Stimulated activated CD4-positive, alpha-beta T cell treated with anti-CD3 and anti-CD28 coated beads, Interleukin-2, amount 100 ng/mL, for 24 hours (primary cell): ENCODE results near the gene NIPAL3.

ENCODE experiments used
- DNase-seq, 2 donors: peaks; one replicate each; pipeline ENCODE4 v3.0.0-alpha.2; 2020

Gene NIPAL3

GRCh38 chr1:24415334-24415909 lies at the start of gene NIPAL3:
Gene NIPAL3 (plus strand): TSS chr1:24415802. CDS start chr1:24419548, 3,746 bp downstream.
- DNase-seq = peak; percentile 97

- no peak for DNase-seq
Observed at GRCh38 chr1:24366707-24367106, 48.9 kb upstream of the NIPAL3 start.

GRCh38 chr1:24369199-24369598 lies 46.4 kb upstream of the NIPAL3 start:
- no peak for DNase-seq

- DNase-seq = no peak
Observed at GRCh38 chr1:24369801-24370200, 45.8 kb upstream of the NIPAL3 start.

GRCh38 chr1:24373044-24373443 lies 42.6 kb upstream of the NIPAL3 start:
- no peak for DNase-seq

- no peak for DNase-seq
Observed at GRCh38 chr1:24373710-24374109, 41.9 kb upstream of the NIPAL3 start.

GRCh38 chr1:24374891-24375786 lies 40.5 kb upstream of the NIPAL3 start:
- DNase-seq = no peak

- DNase-seq = no peak
Observed at GRCh38 chr1:24379733-24380315, 35.8 kb upstream of the NIPAL3 start.

- DNase-seq = no peak
Observed at GRCh38 chr1:24380508-24380907, 35.1 kb upstream of the NIPAL3 start.

GRCh38 chr1:24381256-24381655 lies 34.3 kb upstream of the NIPAL3 start:
- no peak for DNase-seq

GRCh38 chr1:24382165-24382577 lies 33.4 kb upstream of the NIPAL3 start:
- no peak for DNase-seq

- no peak for DNase-seq
Observed at GRCh38 chr1:24383381-24383940, 32.1 kb upstream of the NIPAL3 start.

- peak; percentile 37 to 46 for DNase-seq
Observed at GRCh38 chr1:24384251-24385090, 31.1 kb upstream of the NIPAL3 start.

- DNase-seq = peak; percentile 41 to 42
Observed at GRCh38 chr1:24385160-24385940, 30.3 kb upstream of the NIPAL3 start.

- DNase-seq = no peak
Observed at GRCh38 chr1:24386241-24386640, 29.4 kb upstream of the NIPAL3 start.

GRCh38 chr1:24386931-24387330 lies 28.7 kb upstream of the NIPAL3 start:
- DNase-seq = no peak

- no peak for DNase-seq
Observed at GRCh38 chr1:24387636-24388175, 27.9 kb upstream of the NIPAL3 start.

GRCh38 chr1:24388331-24388885 lies 27.2 kb upstream of the NIPAL3 start:
- no peak for DNase-seq

- no peak for DNase-seq
Observed at GRCh38 chr1:24389231-24389678, 26.3 kb upstream of the NIPAL3 start.

GRCh38 chr1:24390924-24391782 lies 24.4 kb upstream of the NIPAL3 start:
- peak; percentile 69 to 71 for DNase-seq
